Measurements from ENCODE around the gene CCDC33. TPM values are rescaled to one million over a fixed set of nuclear protein-coding genes. Genes with fewer than 3 reads are reported as not detected.
A peak's percentile ranks its signal among the peaks of the same experiment; 100 is the strongest.
"Not testable (repeated sequence)": the region's sequence is repeated elsewhere in the genome, so short reads cannot be mapped to it uniquely, and the experiment has no call there.

The CCDC33 gene
- total RNA-seq, 1 donor from 2014 or later = 0.41 TPM

GRCh38 chr15:74360855-74361254 is 124.7 kb downstream of the CCDC33 start:
- H3K4me2 ChIP-seq (ENCODE audit: low read length); H3K27me3 ChIP-seq (ENCODE audit: insufficient read depth, low read length); H3K36me3 ChIP-seq (ENCODE audit: insufficient read depth, low read length); FAIRE-seq; H3K4me1 Mint-ChIP-seq (ENCODE audit: low read depth, unreplicated experiment); H3K36me3 Mint-ChIP-seq (ENCODE audit: low read depth, unreplicated experiment); H3K9me3 ChIP-seq (ENCODE audit: insufficient read depth, low read depth, low read length); H3K27ac Mint-ChIP-seq (ENCODE audit: unreplicated experiment); H3K4me3 Mint-ChIP-seq (ENCODE audit: unreplicated experiment); H3K9ac ChIP-seq (ENCODE audit: low read length); H3K9me3 Mint-ChIP-seq (ENCODE audit: unreplicated experiment); H3K27me3 Mint-ChIP-seq (ENCODE audit: low read depth, unreplicated experiment); H3K27ac ChIP-seq (ENCODE audit: low read depth, low read length); H3K79me2 ChIP-seq (ENCODE audit: insufficient read depth, low read length); H3K4me3 ChIP-seq (ENCODE audit: insufficient read depth, low read depth, low read length); H4K20me1 ChIP-seq (ENCODE audit: insufficient read depth, low read length); DNase-seq (ENCODE audit: low read depth); H3K4me1 ChIP-seq (ENCODE audit: insufficient read depth, low read length); H2AFZ ChIP-seq (ENCODE audit: low read depth, low read length): not testable (repeated sequence)

DNA sequence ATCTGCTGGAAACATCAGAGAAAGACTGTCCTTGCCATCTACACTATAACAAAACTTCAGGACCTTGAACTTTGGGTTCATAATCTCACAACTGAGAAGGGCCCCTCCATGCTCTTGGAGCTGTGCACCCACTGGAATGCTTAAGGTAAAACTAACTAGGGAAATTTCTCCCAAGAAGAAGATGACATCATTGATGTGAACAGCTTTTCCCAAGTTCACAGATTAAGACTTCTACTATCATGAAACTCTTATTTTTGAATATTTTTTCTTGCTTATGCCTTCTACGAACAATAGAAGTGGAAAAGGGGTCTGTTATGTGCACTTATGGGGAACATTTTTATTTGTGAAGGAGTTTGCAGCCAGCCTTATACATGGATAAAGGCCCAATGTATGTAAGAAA is 126.4 kb downstream of the CCDC33 start:
- no peak overlapping the region for H3K4me3 ChIP-seq (ENCODE audit: insufficient read depth, low read depth, low read length)
- Mint-ChIP-seq H3K4me1 (ENCODE audit: low read depth, unreplicated experiment) (peaks cover 3% of the 10 kb centered on the region), H3K4me3 (ENCODE audit: unreplicated experiment) (no peak overlapping the region), H3K36me3 (ENCODE audit: low read depth, unreplicated experiment) (no peaks in the 10 kb centered on the region), H3K27ac (ENCODE audit: unreplicated experiment) (no peak overlapping the region), H3K27me3 (ENCODE audit: low read depth, unreplicated experiment) (no peaks in the 10 kb centered on the region), H3K9me3 (ENCODE audit: unreplicated experiment) (peaks cover 1% of the 10 kb centered on the region)
- no peak overlapping the region for H3K9ac ChIP-seq (ENCODE audit: low read length)
- H3K27me3 ChIP-seq (ENCODE audit: insufficient read depth, low read length) = no peaks in the 10 kb centered on the region
- peaks cover 8% of the 10 kb centered on the region for H3K4me1 ChIP-seq (ENCODE audit: insufficient read depth, low read length)
- TF ChIP-seq CTCF (IDR thresholded peaks at IDR 0.05; ENCODE audit: insufficient read depth, low read depth, low read length) (no peak), EZH2 (IDR thresholded peaks at IDR 0.05; ENCODE audit: insufficient read depth, low read length) (no peak)
- no peak overlapping the region for H2AFZ ChIP-seq (ENCODE audit: low read depth, low read length)
- H3K36me3 ChIP-seq (ENCODE audit: insufficient read depth, low read length) = no peaks in the 10 kb centered on the region
- H3K79me2 ChIP-seq (ENCODE audit: insufficient read depth, low read length) = no peaks in the 10 kb centered on the region
- DNase-seq (ENCODE audit: low read depth) = no peak
- H3K4me2 ChIP-seq (ENCODE audit: low read length) = no peak overlapping the region
- no peak overlapping the region for H3K27ac ChIP-seq (ENCODE audit: low read depth, low read length)
- FAIRE-seq = no peak
- H3K9me3 ChIP-seq (ENCODE audit: insufficient read depth, low read depth, low read length) = no peaks in the 10 kb centered on the region
- H4K20me1 ChIP-seq (ENCODE audit: insufficient read depth, low read length) = no peaks in the 10 kb centered on the region

DNA sequence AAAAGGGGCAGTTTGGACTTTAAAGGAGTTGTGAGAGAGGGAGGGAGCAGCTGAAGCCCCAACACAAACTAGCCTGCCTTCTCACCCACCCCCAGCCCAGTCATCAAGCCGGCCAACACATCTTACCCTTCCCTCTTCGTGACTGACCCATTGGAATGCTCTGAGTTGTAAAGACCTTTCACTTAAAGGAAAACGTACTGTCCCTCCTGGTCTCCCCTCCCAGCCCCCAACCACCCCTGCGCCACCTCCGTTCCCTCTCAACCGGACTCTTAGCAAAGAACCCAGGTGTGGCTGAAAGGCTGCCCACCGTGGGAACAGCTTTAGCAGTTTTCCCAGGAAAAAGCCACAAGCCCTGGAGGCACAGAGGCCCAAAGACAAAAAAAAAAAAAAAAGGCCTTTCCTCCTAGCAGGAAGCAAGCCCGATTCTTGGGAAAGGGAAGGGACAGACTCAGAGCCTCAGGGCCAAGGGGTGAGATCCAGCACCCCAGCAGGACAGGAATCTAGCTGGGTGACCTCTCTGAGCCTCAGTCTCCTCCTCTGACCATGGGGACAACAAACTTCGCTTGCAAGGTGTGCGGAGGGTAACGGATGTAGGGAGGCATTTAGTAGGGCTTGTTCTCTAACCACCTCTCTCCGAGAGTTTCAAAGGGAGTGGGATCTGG is 128.9 kb downstream of the CCDC33 start:
- peak overlapping the region; percentile 68 for H3K4me3 Mint-ChIP-seq (ENCODE audit: unreplicated experiment)
- Histone ChIP-seq H3K4me2 (ENCODE audit: low read length) (peak overlapping the region; percentile 90), H3K9ac (ENCODE audit: low read length) (peak overlapping the region; percentile 73), H3K4me1 (ENCODE audit: insufficient read depth, low read length) (peaks cover 8% of the 10 kb centered on the region), H3K4me3 (ENCODE audit: insufficient read depth, low read depth, low read length) (peak overlapping the region; percentile 56), H3K79me2 (ENCODE audit: insufficient read depth, low read length) (no peaks in the 10 kb centered on the region), H3K27ac (ENCODE audit: low read depth, low read length) (no peak overlapping the region), H3K36me3 (ENCODE audit: insufficient read depth, low read length) (no peaks in the 10 kb centered on the region), H3K9me3 (ENCODE audit: insufficient read depth, low read depth, low read length) (no peaks in the 10 kb centered on the region), H2AFZ (ENCODE audit: low read depth, low read length) (peak overlapping the region; percentile 96), H3K27me3 (ENCODE audit: insufficient read depth, low read length) (no peaks in the 10 kb centered on the region), H4K20me1 (ENCODE audit: insufficient read depth, low read length) (no peaks in the 10 kb centered on the region)
- H3K27me3 Mint-ChIP-seq (ENCODE audit: low read depth, unreplicated experiment) = peaks cover 5% of the 10 kb centered on the region
- no peak for DNase-seq (ENCODE audit: low read depth)
- no peak for FAIRE-seq
- TF ChIP-seq EZH2 (IDR thresholded peaks at IDR 0.05; ENCODE audit: insufficient read depth, low read length) (no peak), CTCF (IDR thresholded peaks at IDR 0.05; ENCODE audit: insufficient read depth, low read depth, low read length) (no peak)
- peaks cover 1% of the 10 kb centered on the region for H3K9me3 Mint-ChIP-seq (ENCODE audit: unreplicated experiment)
- peaks cover 3% of the 10 kb centered on the region for H3K4me1 Mint-ChIP-seq (ENCODE audit: low read depth, unreplicated experiment)
- H3K27ac Mint-ChIP-seq (ENCODE audit: unreplicated experiment) = peak overlapping the region; percentile 62
- H3K36me3 Mint-ChIP-seq (ENCODE audit: low read depth, unreplicated experiment) = no peaks in the 10 kb centered on the region
